ENCODE results near the gene FRMD5.

- TF ChIP-seq CTCF (IDR thresholded peaks at IDR 0.05) = no peak
- no peak for TF ChIP-seq POLR2A (IDR thresholded peaks at IDR 0.05)
- TF ChIP-seq POLR2AphosphoS5 (IDR thresholded peaks at IDR 0.05) = no peak
Observed at GRCh38 chr15:43878446-43878845, 316.6 kb downstream of the FRMD5 start.

Measured in sigmoid colon (tissue), 4 donors.